Nephron progenitor cell (in vitro differentiated cells): ENCODE results near the gene IKBKG.

ENCODE experiments used
- DNase-seq: peaks from one replicate; pipeline ENCODE4 v3.0.0; 2021
- H3K27ac Mint-ChIP-seq: 2 replicates; pipeline ENCODE4 v1.8.0; 2021; ENCODE audit warnings: mild to moderate bottlenecking, moderate library complexity, mixed read lengths
- H3K27me3 Mint-ChIP-seq: 2 replicates; pipeline ENCODE4 v1.8.0; 2021; ENCODE audit warnings: mild to moderate bottlenecking, low read depth, mixed read lengths; ENCODE audit not compliant: poor library complexity
- H3K36me3 Mint-ChIP-seq: 2 replicates; pipeline ENCODE4 v1.8.0; 2021; ENCODE audit warnings: low read depth, mixed read lengths
- H3K4me1 Mint-ChIP-seq: 2 replicates; pipeline ENCODE4 v1.8.0; 2021; ENCODE audit warnings: mixed read lengths
- H3K4me3 Mint-ChIP-seq: 2 replicates; pipeline ENCODE4 v1.8.0; 2021; ENCODE audit warnings: mild to moderate bottlenecking, moderate library complexity, mixed read lengths
- H3K9me3 Mint-ChIP-seq: 2 replicates; pipeline ENCODE4 v1.8.0; 2021; ENCODE audit warnings: mild to moderate bottlenecking, moderate library complexity, mixed read lengths
- CTCF ChIP-seq: fragments of 200-600 bp; sonication (generic); IDR thresholded peaks from 2 replicates; pipeline ENCODE4 v1.5.0; 2021; ENCODE audit warnings: antibody characterized with exemption

The IKBKG gene

GRCh38 chrX:154598656-154599055 is 51.2 kb downstream of the IKBKG start:
- Mint-ChIP-seq H3K4me3 (no peak overlapping the region), H3K4me1 (no peaks in the 10 kb centered on the region), H3K9me3 (peaks cover 63% of the 10 kb centered on the region), H3K27me3 (peaks cover 7% of the 10 kb centered on the region), H3K27ac (no peak overlapping the region), H3K36me3 (no peaks in the 10 kb centered on the region)
- no peak for TF ChIP-seq CTCF
- no peak for DNase-seq

- H3K27me3 Mint-ChIP-seq: peaks cover 3% of the 10 kb centered on the region
- no peak overlapping the region for H3K27ac Mint-ChIP-seq
- H3K36me3 Mint-ChIP-seq: no peaks in the 10 kb centered on the region
- no peak for TF ChIP-seq CTCF
- no peaks in the 10 kb centered on the region for H3K4me1 Mint-ChIP-seq
- DNase-seq: no peak
- no peak overlapping the region for H3K4me3 Mint-ChIP-seq
- peaks cover 62% of the 10 kb centered on the region for H3K9me3 Mint-ChIP-seq
These were observed 52.1 kb downstream of the IKBKG start for GRCh38 chrX:154599531-154599930.

GRCh38 chrX:154600759-154601374 is 53.4 kb downstream of the IKBKG start:
- Mint-ChIP-seq H3K27ac (no peak overlapping the region), H3K36me3 (no peaks in the 10 kb centered on the region), H3K4me3 (no peak overlapping the region), H3K9me3 (peaks cover 58% of the 10 kb centered on the region), H3K27me3 (peaks cover 3% of the 10 kb centered on the region), H3K4me1 (no peaks in the 10 kb centered on the region)
- no peak for TF ChIP-seq CTCF
- no peak for DNase-seq

- Mint-ChIP-seq H3K27ac (no peak overlapping the region), H3K9me3 (peaks cover 62% of the 10 kb centered on the region), H3K4me1 (no peaks in the 10 kb centered on the region), H3K36me3 (no peaks in the 10 kb centered on the region), H3K4me3 (no peak overlapping the region), H3K27me3 (peaks cover 2% of the 10 kb centered on the region)
- no peak for TF ChIP-seq CTCF
- no peak for DNase-seq
These were observed 54.8 kb downstream of the IKBKG start for GRCh38 chrX:154602226-154602625.

- Mint-ChIP-seq H3K9me3 (peaks cover 61% of the 10 kb centered on the region), H3K4me1 (no peaks in the 10 kb centered on the region), H3K36me3 (no peaks in the 10 kb centered on the region), H3K27me3 (no peaks in the 10 kb centered on the region), H3K27ac (no peak overlapping the region), H3K4me3 (no peak overlapping the region)
- TF ChIP-seq CTCF: no peak
- DNase-seq: no peak
These were observed 55.5 kb downstream of the IKBKG start for GRCh38 chrX:154602766-154603437.
